IMR-90 (cell line): ENCODE results near the gene ARNT2. TPM values are rescaled to one million over a fixed set of nuclear protein-coding genes. Genes with fewer than 3 reads are reported as not detected.

Experiments
- ATAC-seq: fragments of 200-7000 bp; cut with Tn5 transposase; 2 replicates; pipeline ENCODE4 v1.9.1; 2020; ENCODE audit warnings: low read depth, mild to moderate bottlenecking, moderate library complexity
- BruUV-seq: library from RNA; stranded (reverse); fragments of 400-500 nt; replicated peaks from 2 replicates; lab custom pipeline; 2021; lab: Mats Ljungman, UMichigan
- CTCF ChIA-PET: fragments of 300-600 bp; formaldehyde crosslinking; extraction: SDS; loops from one replicate; lab custom pipeline; 2021; ENCODE audit warnings: antibody characterized with exemption; lab: Yijun Ruan, JAX
- POLR2A ChIA-PET: fragments of 300-600 bp; sonication (Branson Sonifier 250); formaldehyde crosslinking; loops from one replicate; lab custom pipeline; 2022; ENCODE audit warnings: antibody characterized with exemption; ENCODE audit not compliant: unreplicated experiment; lab: Charles Lee
- DNase-seq: peaks from one replicate; pipeline ENCODE4 v3.0.0; 2013
- H2AFZ ChIP-seq: replicated peaks from 2 replicates; pipeline ENCODE3; 2013; ENCODE audit warnings: low read length, mild to moderate bottlenecking; ENCODE audit not compliant: poor library complexity
- H2AK5ac ChIP-seq: 2 replicates; pipeline ENCODE4 v1.6.1; 2013; ENCODE audit warnings: low read depth, low read length, inconsistent platforms
- H2AK9ac ChIP-seq: replicated peaks from 2 replicates; pipeline ENCODE3; 2013; ENCODE audit warnings: mild to moderate bottlenecking, low read depth, low read length, moderate library complexity; ENCODE audit not compliant: poor library complexity
- H2BK120ac ChIP-seq: 2 replicates; pipeline ENCODE4 v1.6.1; 2013; ENCODE audit warnings: low read depth, low read length, inconsistent platforms
- H2BK15ac ChIP-seq: 3 replicates; pipeline ENCODE4 v1.6.1; 2013; ENCODE audit warnings: low read depth, low read length, inconsistent platforms
- H2BK20ac ChIP-seq: 2 replicates; pipeline ENCODE4 v1.6.1; 2013; ENCODE audit warnings: low read depth, mild to moderate bottlenecking, inconsistent platforms, low read length, moderate library complexity
- H2BK5ac ChIP-seq: 2 replicates; pipeline ENCODE4 v1.6.1; 2013; ENCODE audit warnings: mild to moderate bottlenecking, low read depth, low read length, inconsistent platforms; ENCODE audit not compliant: poor library complexity, severe bottlenecking
- H3K14ac ChIP-seq: replicated peaks from 2 replicates; pipeline ENCODE4 v1.6.1; 2013; ENCODE audit warnings: low read depth, low read length, inconsistent platforms
- H3K18ac ChIP-seq: 2 replicates; pipeline ENCODE4 v1.6.1; 2013; ENCODE audit warnings: low read depth, low read length, control low read depth
- H3K23ac ChIP-seq: 2 replicates; pipeline ENCODE4 v1.6.1; 2013; ENCODE audit warnings: low read depth, low read length, inconsistent platforms
- H3K27ac ChIP-seq: 2 replicates; pipeline ENCODE4 v1.5.1; 2013; ENCODE audit warnings: mild to moderate bottlenecking, control low read depth, low read length; ENCODE audit not compliant: insufficient read depth
- H3K27me3 ChIP-seq: 2 replicates; pipeline ENCODE4 v1.6.1; 2013; ENCODE audit warnings: low read length; ENCODE audit not compliant: control insufficient read depth, insufficient read depth
- H3K36me3 ChIP-seq: 2 replicates; pipeline ENCODE4 v1.6.1; 2013; ENCODE audit warnings: low read length, mixed read lengths; ENCODE audit not compliant: control insufficient read depth, insufficient read depth
- H3K4ac ChIP-seq: 2 replicates; pipeline ENCODE4 v1.6.1; 2013; ENCODE audit warnings: low read depth, low read length, inconsistent platforms
- H3K4me1 ChIP-seq: 2 replicates; pipeline ENCODE4 v1.6.1; 2013; ENCODE audit warnings: low read length, mixed read lengths; ENCODE audit not compliant: control insufficient read depth, insufficient read depth
- H3K4me2 ChIP-seq: 2 replicates; pipeline ENCODE4 v1.6.1; 2013; ENCODE audit warnings: low read depth, mild to moderate bottlenecking, control low read depth, low read length, moderate library complexity
- H3K4me3 ChIP-seq: 2 replicates; pipeline ENCODE4 v1.5.1; 2013; ENCODE audit warnings: low read depth, mild to moderate bottlenecking, control low read depth, low read length, moderate library complexity; ENCODE audit not compliant: insufficient read depth
- H3K56ac ChIP-seq: 2 replicates; pipeline ENCODE4 v1.6.1; 2013; ENCODE audit warnings: low read length, inconsistent platforms; ENCODE audit not compliant: insufficient read depth; ENCODE audit errors: extremely low read depth
- H3K79me1 ChIP-seq, 2 experiments: 2 replicates each; pipeline ENCODE4 v1.6.1; 2013; ENCODE audit warnings: low read length in 2 of 2, inconsistent platforms in 1 of 2, low read depth in 1 of 2
- H3K9ac ChIP-seq: 2 replicates; pipeline ENCODE4 v1.6.1; 2013; ENCODE audit warnings: low read depth, low read length, control low read depth
- H3K9me1 ChIP-seq: 2 replicates; pipeline ENCODE4 v1.6.1; 2013; ENCODE audit warnings: low read length, inconsistent platforms; ENCODE audit not compliant: insufficient read depth
- H3K9me3 ChIP-seq: 2 replicates; pipeline ENCODE4 v1.6.1; 2013; ENCODE audit warnings: low read length; ENCODE audit not compliant: control insufficient read depth, insufficient read depth
- H4K20me1 ChIP-seq: 2 replicates; pipeline ENCODE4 v1.6.1; 2013; ENCODE audit warnings: low read length, inconsistent platforms; ENCODE audit not compliant: insufficient read depth
- H4K5ac ChIP-seq: 2 replicates; pipeline ENCODE4 v1.6.1; 2013; ENCODE audit warnings: mild to moderate bottlenecking, low read depth, low read length, control low read depth
- H4K8ac ChIP-seq, 2 experiments: 2 replicates each; pipeline ENCODE4 v1.6.1; 2013; ENCODE audit warnings: low read depth in 2 of 2, low read length in 2 of 2, control low read depth in 1 of 2, inconsistent platforms in 1 of 2
- H4K91ac ChIP-seq: 2 replicates; pipeline ENCODE4 v1.6.1; 2013; ENCODE audit warnings: low read depth, low read length, inconsistent platforms; ENCODE audit not compliant: insufficient read depth
- BHLHE40 ChIP-seq: fragments of 150-350 bp; IDR thresholded peaks from 2 replicates; pipeline ENCODE4 v1.6.1; 2016; ENCODE audit warnings: mild to moderate bottlenecking, low read depth, low read length
- CEBPB ChIP-seq: IDR thresholded peaks from 2 replicates; pipeline ENCODE4 v1.6.1; 2012; ENCODE audit warnings: low read depth, low read length, improper control_type of control experiment
- FOS ChIP-seq: fragments of 150-350 bp; IDR thresholded peaks from 2 replicates; pipeline ENCODE4 v1.6.1; 2016; ENCODE audit warnings: low read depth, low read length
- MAFK ChIP-seq: IDR thresholded peaks from 2 replicates; pipeline ENCODE4 v1.6.1; 2012; ENCODE audit warnings: low read depth, low read length, improper control_type of control experiment
- MAZ ChIP-seq: IDR thresholded peaks from 2 replicates; pipeline ENCODE4 v1.6.1; 2012; ENCODE audit warnings: low read depth, mild to moderate bottlenecking, low read length, improper control_type of control experiment, moderate library complexity, borderline replicate concordance
- MXI1 ChIP-seq: IDR thresholded peaks from 2 replicates; pipeline ENCODE4 v1.6.1; 2012; ENCODE audit warnings: low read depth, mild to moderate bottlenecking, low read length, moderate library complexity, borderline replicate concordance
- NFE2L2 ChIP-seq: fragments of 150-350 bp; IDR thresholded peaks from 2 replicates; pipeline ENCODE4 v1.6.1; 2016; ENCODE audit warnings: low read depth, mild to moderate bottlenecking, low read length
- RAD21 ChIP-seq: IDR thresholded peaks from 2 replicates; pipeline ENCODE4 v1.6.1; 2012; ENCODE audit warnings: low read length, improper control_type of control experiment
- RCOR1 ChIP-seq: IDR thresholded peaks from 2 replicates; pipeline ENCODE4 v1.6.1; 2012; ENCODE audit warnings: mild to moderate bottlenecking, low read length, improper control_type of control experiment; ENCODE audit not compliant: insufficient replicate concordance
- RFX5 ChIP-seq: IDR thresholded peaks from 2 replicates; pipeline ENCODE4 v1.8.0; 2012; ENCODE audit warnings: low read depth, mild to moderate bottlenecking, low read length, moderate library complexity
- SMC3 ChIP-seq: fragments of 150-350 bp; IDR thresholded peaks from 2 replicates; pipeline ENCODE4 v1.6.1; 2016; ENCODE audit warnings: low read depth, mild to moderate bottlenecking, antibody characterized with exemption, low read length, moderate library complexity
- WGBS, 2 experiments: methylation state at CpG; one replicate each; pipeline versions ENCODE4 v1.1.5 to v1.1.7; 2013; ENCODE audit warnings: missing lambda C conversion rate in 2 of 2; ENCODE audit not compliant: insufficient read length in 1 of 2; ENCODE audit errors: extremely low coverage in 2 of 2; 5-methylcytosine and 5-hydroxymethylcytosine counted together
- dilution Hi-C: fragments of 300-500 bp; cut with HindIII; formaldehyde crosslinking; loops from one replicate; pipeline ENCODE4 v1.14.3; 2018; ENCODE audit warnings: low sequenced_read_pairs; ENCODE audit not compliant: unreplicated experiment
- in situ Hi-C: fragments of 300-500 bp; cut with MboI; formaldehyde crosslinking; loops from 3 replicates; pipeline ENCODE4 v1.14.3; 2019; ENCODE audit warnings: low sequenced_read_pairs, inconsistent platforms, mixed read lengths
- intact Hi-C: fragments of 100-400 bp; cut with micrococcal nuclease; formaldehyde crosslinking; loops from 2 replicates; pipeline ENCODE4 v1.10.0; 2022
- polyA plus RNA-seq, 3 experiments: library from polyadenylated mRNA; depleted of rRNA; stranded (reverse); fragments of >200 nt; gene quantifications; 2 replicates each; pipeline ENCODE4 v1.2.3, GENCODE V29; 2012; ENCODE audit warnings: low replicate concordance in 1 of 3
- total RNA-seq: library from RNA; depleted of rRNA; stranded (reverse); fragments of >200 nt; gene quantifications from 2 replicates; pipeline ENCODE4 v1.2.3, GENCODE V29; 2012
- TF ChIP-seq, protein P1 (sequence below): fragments of 150-350 bp; IDR thresholded peaks from 2 replicates; pipeline ENCODE4 v1.6.1; 2017; ENCODE audit warnings: mild to moderate bottlenecking, antibody characterized with exemption, low read length, low read depth
- TF ChIP-seq, protein P2 (sequence below): fragments of 150-350 bp; IDR thresholded peaks from 2 replicates; pipeline ENCODE4 v1.6.1; 2016; ENCODE audit warnings: low read depth, mild to moderate bottlenecking, low read length, moderate library complexity, borderline replicate concordance

Gene ARNT2
- total and polyA plus RNA-seq, 2 of the 4 experiments (the other 2 are of a cell fraction): 18.2 to 19.0 TPM

DNA sequence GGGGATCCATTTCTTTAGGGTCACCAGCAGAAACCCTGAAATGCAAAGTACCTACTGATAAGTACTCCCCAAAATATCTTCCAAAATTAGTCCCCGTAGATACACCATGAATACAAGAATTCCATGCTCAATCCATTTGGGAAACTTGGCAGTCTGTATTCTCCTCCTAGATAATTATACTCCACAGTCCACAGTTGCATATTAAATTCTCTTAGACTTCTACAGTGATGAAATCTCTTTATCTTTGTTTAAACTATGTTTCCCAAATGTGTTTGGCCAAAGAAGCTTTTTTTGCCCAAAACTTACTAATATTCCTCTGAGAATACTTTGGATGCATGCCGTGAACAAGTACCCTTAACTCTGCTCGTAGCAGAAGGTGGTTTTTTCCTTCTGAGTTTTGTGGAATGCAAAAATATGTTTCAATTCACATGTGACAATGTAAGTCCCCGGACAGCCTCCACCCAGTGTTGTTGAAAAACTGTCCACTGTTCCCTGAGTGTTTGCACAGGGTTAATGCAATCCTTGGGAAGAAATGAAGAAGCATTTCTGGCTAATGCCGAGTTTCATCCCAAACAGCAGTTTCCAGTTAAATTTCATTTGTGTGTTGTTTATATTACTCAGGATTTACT lies 126.7 kb downstream of the ARNT2 start:
- no peak overlapping the region for H2AFZ ChIP-seq
- H4K5ac ChIP-seq: peak overlapping the region; percentile 74
- H4K20me1 ChIP-seq: no peaks in the 10 kb centered on the region
- peaks cover 9% of the 10 kb centered on the region for H3K36me3 ChIP-seq
- WGBS, 2 experiments: 80% methylated on average over 1 of the region's 5 CpGs; no CpG with 5 or more reads in 1 of the 2 experiments
- no TSS peak for BruUV-seq
- peak overlapping the region in 1 of 2 experiments; percentile 65; a peak in 2 of 4 replicates for H4K8ac ChIP-seq
- peak overlapping the region; percentile 94; the same call in 1 of the 2 replicates for H3K27ac ChIP-seq
- no peak overlapping the region for H3K56ac ChIP-seq
- H4K91ac ChIP-seq: peak overlapping the region; percentile 73
- 0 out of 2 replicates have a peak, but pooled peaks cover 2% of the 10 kb centered on the region for H3K9me3 ChIP-seq
- H3K79me1 ChIP-seq: peaks cover 4 to 30% of the 10 kb centered on the region in 2 experiments; a peak in 3 of 4 replicates
- peak; percentile 71 for ATAC-seq
- peak overlapping the region; percentile 93; the same call in 1 of the 2 replicates for H3K18ac ChIP-seq
- in situ Hi-C loops: no loop called here
- peak overlapping the region; percentile 57; the same call in 1 of the 2 replicates for H2BK20ac ChIP-seq
- H3K4me1 ChIP-seq: peaks cover 19% of the 10 kb centered on the region
- H2BK5ac ChIP-seq: peak overlapping the region; percentile 84
- ChIA-PET CTCF (no interaction called here), POLR2A (no interaction called here)
- dilution Hi-C loops: no loop called here
- peak overlapping the region; percentile 11; the same call in 1 of the 2 replicates for H3K23ac ChIP-seq
- peak overlapping the region; percentile 50 for H3K4me2 ChIP-seq
- H3K4me3 ChIP-seq: no peak overlapping the region; the same call in 1 of the 2 replicates
- no peak overlapping the region for H2AK9ac ChIP-seq
- H3K9ac ChIP-seq: peak overlapping the region; percentile 43; the same call in 1 of the 2 replicates
- peak overlapping the region; percentile 84; the same call in 1 of the 2 replicates for H3K14ac ChIP-seq
- H2BK15ac ChIP-seq: peak overlapping the region; percentile 86; the same call in 1 of the 3 replicates
- H3K27me3 ChIP-seq: no peaks in the 10 kb centered on the region
- peak overlapping the region; percentile 86; the same call in 1 of the 2 replicates for H3K4ac ChIP-seq
- H2BK120ac ChIP-seq: peak overlapping the region; percentile 82; the same call in 1 of the 2 replicates
- H3K9me1 ChIP-seq: peaks cover 24% of the 10 kb centered on the region; the same call in 1 of the 2 replicates
- peak; percentile 43 for DNase-seq
- H2AK5ac ChIP-seq: peak overlapping the region; percentile 37; the same call in 1 of the 2 replicates
- intact Hi-C loops: no loop called here
- TF ChIP-seq RCOR1 (no peak), MAFK (no peak), BHLHE40 (no peak), MAZ (no peak), FOS (no peak), CEBPB (no peak), RFX5 (no peak), NFE2L2 (no peak), MXI1 (no peak), RAD21 (no peak), SMC3 (no peak)
- TF ChIP-seq, protein P1, sequence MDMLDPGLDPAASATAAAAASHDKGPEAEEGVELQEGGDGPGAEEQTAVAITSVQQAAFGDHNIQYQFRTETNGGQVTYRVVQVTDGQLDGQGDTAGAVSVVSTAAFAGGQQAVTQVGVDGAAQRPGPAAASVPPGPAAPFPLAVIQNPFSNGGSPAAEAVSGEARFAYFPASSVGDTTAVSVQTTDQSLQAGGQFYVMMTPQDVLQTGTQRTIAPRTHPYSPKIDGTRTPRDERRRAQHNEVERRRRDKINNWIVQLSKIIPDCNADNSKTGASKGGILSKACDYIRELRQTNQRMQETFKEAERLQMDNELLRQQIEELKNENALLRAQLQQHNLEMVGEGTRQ: no peak
- TF ChIP-seq, protein P2, sequence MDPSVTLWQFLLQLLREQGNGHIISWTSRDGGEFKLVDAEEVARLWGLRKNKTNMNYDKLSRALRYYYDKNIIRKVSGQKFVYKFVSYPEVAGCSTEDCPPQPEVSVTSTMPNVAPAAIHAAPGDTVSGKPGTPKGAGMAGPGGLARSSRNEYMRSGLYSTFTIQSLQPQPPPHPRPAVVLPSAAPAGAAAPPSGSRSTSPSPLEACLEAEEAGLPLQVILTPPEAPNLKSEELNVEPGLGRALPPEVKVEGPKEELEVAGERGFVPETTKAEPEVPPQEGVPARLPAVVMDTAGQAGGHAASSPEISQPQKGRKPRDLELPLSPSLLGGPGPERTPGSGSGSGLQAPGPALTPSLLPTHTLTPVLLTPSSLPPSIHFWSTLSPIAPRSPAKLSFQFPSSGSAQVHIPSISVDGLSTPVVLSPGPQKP: no peak
